ENCODE results near the gene USP36.

DNA sequence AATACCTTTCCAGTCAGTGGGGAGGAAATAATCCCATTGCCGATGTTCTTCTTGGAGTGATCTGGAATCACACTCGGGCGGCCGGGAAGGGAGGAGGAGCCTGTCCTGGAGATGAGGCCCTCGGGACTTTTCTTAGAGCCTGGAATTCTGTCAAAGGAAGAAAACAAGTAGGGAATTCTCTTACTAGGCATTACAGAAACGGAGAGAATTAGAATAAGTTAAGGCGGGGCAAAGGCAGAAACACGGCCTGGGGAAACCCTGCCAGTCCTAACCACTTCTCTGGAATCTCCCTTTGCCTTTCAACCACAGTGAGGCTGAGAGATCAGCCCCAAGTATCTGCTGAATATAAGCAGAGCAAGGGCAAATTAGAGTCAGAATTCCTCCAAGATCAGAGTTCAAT is 27.8 kb downstream of the USP36 start:
- TF ChIP-seq, protein P1, sequence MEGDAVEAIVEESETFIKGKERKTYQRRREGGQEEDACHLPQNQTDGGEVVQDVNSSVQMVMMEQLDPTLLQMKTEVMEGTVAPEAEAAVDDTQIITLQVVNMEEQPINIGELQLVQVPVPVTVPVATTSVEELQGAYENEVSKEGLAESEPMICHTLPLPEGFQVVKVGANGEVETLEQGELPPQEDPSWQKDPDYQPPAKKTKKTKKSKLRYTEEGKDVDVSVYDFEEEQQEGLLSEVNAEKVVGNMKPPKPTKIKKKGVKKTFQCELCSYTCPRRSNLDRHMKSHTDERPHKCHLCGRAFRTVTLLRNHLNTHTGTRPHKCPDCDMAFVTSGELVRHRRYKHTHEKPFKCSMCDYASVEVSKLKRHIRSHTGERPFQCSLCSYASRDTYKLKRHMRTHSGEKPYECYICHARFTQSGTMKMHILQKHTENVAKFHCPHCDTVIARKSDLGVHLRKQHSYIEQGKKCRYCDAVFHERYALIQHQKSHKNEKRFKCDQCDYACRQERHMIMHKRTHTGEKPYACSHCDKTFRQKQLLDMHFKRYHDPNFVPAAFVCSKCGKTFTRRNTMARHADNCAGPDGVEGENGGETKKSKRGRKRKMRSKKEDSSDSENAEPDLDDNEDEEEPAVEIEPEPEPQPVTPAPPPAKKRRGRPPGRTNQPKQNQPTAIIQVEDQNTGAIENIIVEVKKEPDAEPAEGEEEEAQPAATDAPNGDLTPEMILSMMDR (IDR thresholded peaks at IDR 0.05; ENCODE audit: insufficient read depth, low read length, poor library complexity, severe bottlenecking) = no peak
- TF ChIP-seq EZH2phosphoT487 (conservative IDR thresholded peaks at IDR 0.05; ENCODE audit: low read length) = no peak

Data from SU-DHL-6 (cell line).